HG03095 (cell line): ENCODE data around the gene TMEM123.
A peak's percentile ranks its signal among the peaks of the same experiment; 100 is the strongest.

Experiments
- ATAC-seq: cut with Tn5 transposase; IDR thresholded peaks from one replicate; pipeline ENCODE4 v1.9.1; 2021; ENCODE audit warnings: moderate library complexity; ENCODE audit not compliant: unreplicated experiment

Gene TMEM123

GRCh38 chr11:102472127-102472526, 19.6 kb upstream of the TMEM123 start:
- ATAC-seq: no peak

GRCh38 chr11:102471474-102471873, 18.9 kb upstream of the TMEM123 start:
- ATAC-seq: no peak

- no peak for ATAC-seq
These were observed 17.7 kb upstream of the TMEM123 start for GRCh38 chr11:102470251-102470650.

- ATAC-seq: no peak
These were observed 16.7 kb upstream of the TMEM123 start for GRCh38 chr11:102469196-102469821.

GRCh38 chr11:102468616-102469195, 16.1 kb upstream of the TMEM123 start:
- ATAC-seq: no peak

- ATAC-seq: no peak
These were observed 15.5 kb upstream of the TMEM123 start for GRCh38 chr11:102467853-102468580.

- ATAC-seq: no peak
These were observed 14.6 kb upstream of the TMEM123 start for GRCh38 chr11:102467080-102467708.

- no peak for ATAC-seq
These were observed 13.1 kb upstream of the TMEM123 start for GRCh38 chr11:102465696-102466095.

- peak; percentile 63 for ATAC-seq
These were observed 12.4 kb upstream of the TMEM123 start for GRCh38 chr11:102464859-102465500.

GRCh38 chr11:102464037-102464436, 11.5 kb upstream of the TMEM123 start:
- no peak for ATAC-seq

GRCh38 chr11:102462610-102463009, 10.0 kb upstream of the TMEM123 start:
- no peak for ATAC-seq

- ATAC-seq: no peak
These were observed 6.8 kb upstream of the TMEM123 start for GRCh38 chr11:102459393-102459792.

GRCh38 chr11:102458548-102458947, 6.0 kb upstream of the TMEM123 start:
- no peak for ATAC-seq

- no peak for ATAC-seq
These were observed 5.3 kb upstream of the TMEM123 start for GRCh38 chr11:102457865-102458264.

GRCh38 chr11:102457056-102457677, 4.6 kb upstream of the TMEM123 start:
- ATAC-seq: no peak

- ATAC-seq: no peak
These were observed 3.8 kb upstream of the TMEM123 start for GRCh38 chr11:102456381-102456780.

- ATAC-seq: no peak
These were observed 1.4 kb upstream of the TMEM123 start for GRCh38 chr11:102453921-102454320.

GRCh38 chr11:102453302-102453695, 734 bp upstream of the TMEM123 start:
- ATAC-seq: no peak

GRCh38 chr11:102451681-102452460, 694 bp downstream of the TMEM123 start:
- ATAC-seq: peak; percentile 61

GRCh38 chr11:102451041-102451680, 1.4 kb downstream of the TMEM123 start:
- ATAC-seq: no peak
